ENCODE measurements around the gene PRR16.

The PRR16 gene

DNA sequence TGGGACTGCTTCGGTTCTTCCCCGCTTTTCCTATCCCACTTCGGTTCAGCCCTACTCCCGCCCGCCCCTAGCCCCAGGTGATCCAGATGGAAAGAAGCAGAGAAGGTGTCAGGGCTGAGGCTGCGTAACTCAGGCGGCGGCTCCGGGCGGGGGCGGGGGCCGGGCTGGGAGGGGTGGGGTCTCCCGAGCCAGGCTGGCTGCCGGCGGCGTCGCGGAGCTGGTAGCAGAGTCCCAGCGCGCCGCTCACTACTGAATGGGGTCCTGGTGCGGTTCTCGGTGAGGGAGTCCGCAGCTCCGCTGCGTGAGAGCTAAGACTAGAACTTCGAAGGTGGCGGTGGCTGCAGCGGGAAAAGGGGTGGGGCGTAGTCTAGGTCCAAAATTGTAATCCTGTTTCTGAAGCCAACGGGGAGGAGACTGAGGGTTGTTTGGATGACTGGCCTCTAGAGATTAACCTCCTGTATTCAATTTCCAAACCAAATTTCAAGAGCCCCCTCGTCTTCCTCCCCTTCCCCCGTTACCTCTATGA, 1.4 kb downstream of the PRR16 start:
- Histone ChIP-seq H3K4me2 (ENCODE audit: low read length) (peak overlapping the region; percentile 86), H3K4me3 (ENCODE audit: low read depth, low read length) (peak overlapping the region; percentile 51), H3K4me1 (no peaks in the 10 kb centered on the region), H3K9me3 (ENCODE audit: control insufficient read depth, low read length) (no peaks in the 10 kb centered on the region), H3K79me2 (no peaks in the 10 kb centered on the region), H3K9ac (no peak overlapping the region), H3K27ac (no peak overlapping the region), H3K36me3 (ENCODE audit: control insufficient read depth, insufficient read depth, low read length) (no peaks in the 10 kb centered on the region), H2AFZ (no peak overlapping the region), H3K27me3 (ENCODE audit: control insufficient read depth, insufficient read depth, low read length) (no peaks in the 10 kb centered on the region)
- TF ChIP-seq, protein P1, sequence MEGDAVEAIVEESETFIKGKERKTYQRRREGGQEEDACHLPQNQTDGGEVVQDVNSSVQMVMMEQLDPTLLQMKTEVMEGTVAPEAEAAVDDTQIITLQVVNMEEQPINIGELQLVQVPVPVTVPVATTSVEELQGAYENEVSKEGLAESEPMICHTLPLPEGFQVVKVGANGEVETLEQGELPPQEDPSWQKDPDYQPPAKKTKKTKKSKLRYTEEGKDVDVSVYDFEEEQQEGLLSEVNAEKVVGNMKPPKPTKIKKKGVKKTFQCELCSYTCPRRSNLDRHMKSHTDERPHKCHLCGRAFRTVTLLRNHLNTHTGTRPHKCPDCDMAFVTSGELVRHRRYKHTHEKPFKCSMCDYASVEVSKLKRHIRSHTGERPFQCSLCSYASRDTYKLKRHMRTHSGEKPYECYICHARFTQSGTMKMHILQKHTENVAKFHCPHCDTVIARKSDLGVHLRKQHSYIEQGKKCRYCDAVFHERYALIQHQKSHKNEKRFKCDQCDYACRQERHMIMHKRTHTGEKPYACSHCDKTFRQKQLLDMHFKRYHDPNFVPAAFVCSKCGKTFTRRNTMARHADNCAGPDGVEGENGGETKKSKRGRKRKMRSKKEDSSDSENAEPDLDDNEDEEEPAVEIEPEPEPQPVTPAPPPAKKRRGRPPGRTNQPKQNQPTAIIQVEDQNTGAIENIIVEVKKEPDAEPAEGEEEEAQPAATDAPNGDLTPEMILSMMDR (IDR thresholded peaks at IDR 0.05): no peak

- H3K4me3 ChIP-seq (ENCODE audit: low read depth, low read length): no peak overlapping the region
- no peaks in the 10 kb centered on the region for H3K9me3 ChIP-seq (ENCODE audit: control insufficient read depth, low read length)
- no peaks in the 10 kb centered on the region for H3K36me3 ChIP-seq (ENCODE audit: control insufficient read depth, insufficient read depth, low read length)
- H3K79me2 ChIP-seq: no peaks in the 10 kb centered on the region
- no peak overlapping the region for H3K9ac ChIP-seq
- TF ChIP-seq, protein P1 (IDR thresholded peaks at IDR 0.05): no peak
- no peaks in the 10 kb centered on the region for H3K27me3 ChIP-seq (ENCODE audit: control insufficient read depth, insufficient read depth, low read length)
- no peak overlapping the region for H3K27ac ChIP-seq
- no peaks in the 10 kb centered on the region for H3K4me1 ChIP-seq
- no peak overlapping the region for H2AFZ ChIP-seq
- no peak overlapping the region for H3K4me2 ChIP-seq (ENCODE audit: low read length)
Measured at GRCh38 chr5:120466341-120467006, 2.4 kb downstream of the PRR16 start.

DNA sequence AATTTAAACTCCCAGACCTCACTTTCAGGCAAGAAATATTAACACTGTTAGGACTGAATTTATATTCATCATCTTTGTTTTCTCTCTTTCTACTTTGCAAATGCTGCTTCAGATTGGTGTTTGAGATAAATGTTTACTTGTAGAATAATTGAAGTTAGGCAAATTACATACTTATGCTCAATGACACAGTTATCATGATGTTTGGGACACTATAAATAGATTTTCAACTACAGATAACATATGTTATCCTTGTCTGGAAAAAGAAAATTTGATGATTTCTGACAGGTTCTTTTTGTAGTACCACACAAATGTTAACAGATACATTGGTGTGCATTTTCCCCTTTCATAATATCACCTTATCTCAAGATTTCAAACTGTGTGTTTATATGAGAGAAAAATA, 7.9 kb downstream of the PRR16 start:
- Histone ChIP-seq H3K4me2 (ENCODE audit: low read length) (no peak overlapping the region), H3K27ac (no peak overlapping the region), H3K9me3 (ENCODE audit: control insufficient read depth, low read length) (no peaks in the 10 kb centered on the region), H3K36me3 (ENCODE audit: control insufficient read depth, insufficient read depth, low read length) (no peaks in the 10 kb centered on the region), H3K4me1 (no peaks in the 10 kb centered on the region), H3K79me2 (no peaks in the 10 kb centered on the region), H3K9ac (no peak overlapping the region), H3K27me3 (ENCODE audit: control insufficient read depth, insufficient read depth, low read length) (no peaks in the 10 kb centered on the region), H2AFZ (no peak overlapping the region), H3K4me3 (ENCODE audit: low read depth, low read length) (no peak overlapping the region)
- TF ChIP-seq, protein P1 (IDR thresholded peaks at IDR 0.05): no peak

GRCh38 chr5:120472911-120473310, 8.8 kb downstream of the PRR16 start:
- Histone ChIP-seq H3K27me3 (ENCODE audit: control insufficient read depth, insufficient read depth, low read length) (no peaks in the 10 kb centered on the region), H3K9ac (no peak overlapping the region), H3K27ac (no peak overlapping the region), H3K36me3 (ENCODE audit: control insufficient read depth, insufficient read depth, low read length) (no peaks in the 10 kb centered on the region), H3K4me2 (ENCODE audit: low read length) (no peak overlapping the region), H3K79me2 (no peaks in the 10 kb centered on the region), H3K9me3 (ENCODE audit: control insufficient read depth, low read length) (no peaks in the 10 kb centered on the region), H3K4me1 (no peaks in the 10 kb centered on the region), H3K4me3 (ENCODE audit: low read depth, low read length) (no peak overlapping the region), H2AFZ (no peak overlapping the region)
- TF ChIP-seq, protein P1 (IDR thresholded peaks at IDR 0.05): no peak

DNA sequence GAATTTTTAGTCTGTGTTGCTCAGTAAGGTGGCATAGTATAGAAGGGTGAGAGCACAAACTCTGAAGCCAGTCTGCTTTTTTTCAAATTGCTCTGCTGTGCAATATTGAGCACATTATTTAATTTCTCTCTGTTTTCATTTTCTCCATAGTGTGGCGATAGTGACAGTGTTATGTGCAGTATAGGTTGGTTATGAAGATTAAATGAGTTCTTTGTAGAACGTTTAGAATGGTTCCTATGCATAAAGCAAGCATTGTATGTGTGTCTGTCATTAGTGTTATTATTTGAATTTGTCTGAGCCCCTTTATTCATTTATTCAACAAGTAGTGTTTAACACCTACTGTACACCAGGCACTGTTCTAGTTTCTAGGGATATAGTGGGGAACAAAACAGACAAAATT, 9.2 kb downstream of the PRR16 start:
- no peak overlapping the region for H3K27ac ChIP-seq
- H3K79me2 ChIP-seq: no peaks in the 10 kb centered on the region
- H3K36me3 ChIP-seq (ENCODE audit: control insufficient read depth, insufficient read depth, low read length): no peaks in the 10 kb centered on the region
- H3K27me3 ChIP-seq (ENCODE audit: control insufficient read depth, insufficient read depth, low read length): no peaks in the 10 kb centered on the region
- no peaks in the 10 kb centered on the region for H3K9me3 ChIP-seq (ENCODE audit: control insufficient read depth, low read length)
- no peaks in the 10 kb centered on the region for H3K4me1 ChIP-seq
- H2AFZ ChIP-seq: no peak overlapping the region
- H3K4me2 ChIP-seq (ENCODE audit: low read length): no peak overlapping the region
- TF ChIP-seq, protein P1 (IDR thresholded peaks at IDR 0.05): no peak
- no peak overlapping the region for H3K4me3 ChIP-seq (ENCODE audit: low read depth, low read length)
- H3K9ac ChIP-seq: no peak overlapping the region

All from parathyroid adenoma (tissue), 2 donors.